GM21717 (cell line): ENCODE data around the gene IGLON5.

ENCODE experiments used
- ATAC-seq: cut with Tn5 transposase; IDR thresholded peaks from one replicate; pipeline ENCODE4 v1.9.1; 2021; ENCODE audit warnings: mild to moderate bottlenecking, moderate library complexity; ENCODE audit not compliant: unreplicated experiment

Gene IGLON5

GRCh38 chr19:51317376-51317775 is 5.9 kb downstream of the IGLON5 start:
- ATAC-seq, result no peak

- no peak for ATAC-seq
These were observed 6.5 kb downstream of the IGLON5 start for GRCh38 chr19:51317968-51318367.

GRCh38 chr19:51318687-51319648 is 7.5 kb downstream of the IGLON5 start:
- no peak for ATAC-seq

GRCh38 chr19:51319649-51320279 is 8.3 kb downstream of the IGLON5 start:
- no peak for ATAC-seq

DNA sequence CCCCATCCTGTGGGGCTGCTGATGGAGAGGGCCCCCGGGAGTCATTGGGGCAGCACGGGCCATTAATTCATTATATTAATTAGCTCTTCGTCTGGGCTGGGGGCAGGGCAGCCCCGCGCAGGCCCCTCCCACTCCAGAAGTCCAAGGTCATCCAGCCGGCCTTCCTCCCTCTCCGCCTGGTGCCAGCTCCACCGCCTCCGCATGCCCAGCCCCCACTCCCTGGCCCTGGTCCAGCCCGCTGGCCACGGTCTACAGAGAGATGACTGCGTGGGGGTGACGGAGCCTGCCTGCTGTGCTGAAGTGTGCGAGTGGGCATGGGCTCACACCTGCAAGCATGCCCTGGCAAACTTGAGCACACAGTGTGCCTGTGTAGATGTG is 8.8 kb downstream of the IGLON5 start:
- no peak for ATAC-seq

DNA sequence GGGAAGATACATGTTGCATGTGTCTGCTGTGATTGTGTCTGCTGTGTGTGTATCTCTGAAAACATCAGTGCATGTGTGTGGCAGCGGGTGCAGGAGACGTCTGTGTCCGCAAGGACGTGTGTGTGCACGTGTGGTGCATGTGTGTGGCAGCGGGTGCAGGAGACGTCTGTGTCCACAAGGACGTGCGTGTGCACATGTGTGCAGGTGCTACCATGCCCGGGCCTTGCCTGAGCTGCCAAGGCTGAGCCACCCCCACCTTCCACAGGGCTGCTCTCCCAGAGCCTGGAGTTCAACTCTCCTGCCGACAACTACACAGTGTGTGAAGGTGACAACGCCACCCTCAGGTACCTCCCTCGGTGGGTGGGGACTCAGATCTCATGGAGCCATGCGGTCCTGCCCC is 10.4 kb downstream of the IGLON5 start:
- no peak for ATAC-seq

GRCh38 chr19:51323481-51324166 is 12.2 kb downstream of the IGLON5 start:
- no peak for ATAC-seq

DNA sequence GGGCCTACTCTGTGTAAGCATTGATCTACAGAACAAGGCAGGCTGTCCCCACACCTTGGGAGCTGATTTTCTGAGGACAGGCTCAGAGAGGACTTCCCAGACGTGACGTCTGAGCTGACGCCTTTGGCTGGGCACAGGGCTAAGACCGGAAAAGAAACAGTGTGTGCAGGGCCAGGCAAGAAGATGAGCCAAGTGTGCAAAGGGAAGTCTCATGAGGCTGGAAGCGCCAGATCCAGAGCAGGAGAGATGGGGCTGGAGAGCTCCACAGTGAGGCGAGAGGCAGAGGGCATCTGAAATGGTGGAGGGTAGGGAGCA is 12.7 kb downstream of the IGLON5 start:
- no peak for ATAC-seq

- ATAC-seq, result no peak
These were observed 13.9 kb downstream of the IGLON5 start for GRCh38 chr19:51325161-51325976.

GRCh38 chr19:51326216-51327065 is 15.0 kb downstream of the IGLON5 start:
- ATAC-seq, result no peak

DNA sequence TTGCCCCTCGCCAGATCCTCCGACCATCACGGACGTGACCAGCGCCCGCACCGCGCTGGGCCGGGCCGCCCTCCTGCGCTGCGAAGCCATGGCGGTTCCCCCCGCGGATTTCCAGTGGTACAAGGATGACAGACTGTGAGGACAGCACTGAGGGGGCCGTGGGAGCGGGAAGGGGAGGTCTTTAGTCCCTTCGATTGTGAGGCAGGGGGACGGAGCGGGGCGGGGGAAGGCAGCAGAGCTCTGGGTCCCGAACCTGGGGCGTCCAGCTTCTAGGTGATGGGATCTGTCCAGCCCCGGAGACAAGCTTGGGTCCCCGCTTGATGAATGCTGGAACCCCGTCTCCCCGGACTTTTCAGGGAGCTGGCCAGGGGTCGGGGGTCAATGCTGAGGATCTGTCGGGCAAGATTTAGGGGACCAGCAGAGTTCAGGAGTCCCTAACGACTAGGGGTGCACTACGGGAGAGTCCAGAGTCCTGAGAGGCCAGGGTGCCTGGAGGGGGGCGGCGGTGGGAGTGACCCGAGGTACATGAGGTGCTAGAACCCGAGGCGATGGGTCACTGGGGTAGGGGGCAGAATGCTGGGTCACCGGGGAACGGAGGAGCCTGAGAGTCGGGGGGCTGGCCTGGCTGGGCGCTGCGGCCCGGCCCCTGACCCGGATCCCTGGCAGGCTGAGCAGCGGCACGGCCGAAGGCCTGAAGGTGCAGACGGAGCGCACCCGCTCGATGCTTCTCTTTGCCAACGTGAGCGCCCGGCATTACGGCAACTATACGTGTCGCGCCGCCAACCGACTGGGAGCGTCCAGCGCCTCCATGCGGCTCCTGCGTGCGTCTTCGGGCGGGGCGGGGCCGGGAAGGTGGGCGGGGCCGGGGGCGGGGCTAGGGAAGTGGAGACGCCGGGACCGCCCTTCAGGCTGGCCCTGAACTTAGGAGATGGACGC is 15.9 kb downstream of the IGLON5 start:
- no peak for ATAC-seq

DNA sequence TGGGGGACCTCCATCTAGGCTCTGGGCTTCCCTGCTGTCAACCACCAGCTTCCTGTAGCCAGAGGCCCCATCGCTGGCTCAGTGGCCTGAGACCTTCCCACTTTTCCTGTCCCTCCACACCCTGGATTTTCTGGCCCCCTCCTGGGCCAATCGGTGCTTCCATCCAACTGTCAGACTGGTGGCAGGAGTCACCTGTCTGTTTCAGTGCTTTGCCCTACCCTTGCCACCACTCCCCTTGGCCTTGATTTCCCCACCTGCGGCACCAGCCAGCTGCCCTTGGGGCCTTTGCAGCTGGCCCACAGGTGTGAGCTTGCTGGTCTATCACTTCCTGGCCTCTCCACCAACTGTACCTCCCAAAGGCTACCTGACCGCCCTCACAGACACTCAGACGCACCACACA is 18.0 kb downstream of the IGLON5 start:
- no peak for ATAC-seq

DNA sequence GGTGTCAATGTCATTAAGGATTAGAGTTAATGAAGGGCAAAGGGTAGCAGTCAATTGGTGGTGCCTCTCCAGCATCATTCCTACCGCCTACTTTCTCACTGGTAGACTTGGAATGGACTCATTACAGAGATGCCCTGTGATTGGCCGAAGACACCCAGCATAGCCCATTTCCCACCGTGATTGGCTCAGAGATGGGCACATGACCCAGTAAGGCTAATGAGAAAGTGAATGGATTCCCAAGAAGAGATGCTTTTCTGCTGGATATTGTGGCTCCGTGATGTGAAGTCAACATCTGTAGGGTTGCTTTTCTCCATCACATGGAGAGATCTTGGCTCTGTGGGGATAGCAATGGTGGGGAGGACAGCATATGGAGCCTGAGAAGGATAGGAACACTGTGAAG is 18.9 kb downstream of the IGLON5 start:
- ATAC-seq, result no peak

- ATAC-seq, result no peak
These were observed 19.7 kb downstream of the IGLON5 start for GRCh38 chr19:51331193-51331592.

DNA sequence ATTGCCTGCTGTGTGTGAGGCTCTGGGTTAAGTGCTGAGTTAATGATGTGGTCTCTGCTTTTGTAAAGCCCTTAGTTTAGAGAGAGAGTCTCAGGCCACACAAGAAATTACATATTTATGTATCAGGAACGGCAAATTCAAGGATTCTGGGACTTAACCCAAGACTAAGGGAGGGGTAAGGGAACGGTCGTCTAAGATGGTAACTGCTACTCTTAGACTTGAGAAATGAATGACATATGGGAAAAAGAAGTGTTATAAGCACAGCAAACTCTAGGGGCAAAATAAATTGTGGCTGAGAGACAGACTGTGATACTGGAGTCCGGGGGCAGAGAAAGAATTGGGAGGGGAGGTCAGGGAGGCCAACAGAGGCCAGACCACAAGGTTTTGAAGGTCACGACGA is 20.3 kb downstream of the IGLON5 start:
- no peak for ATAC-seq

DNA sequence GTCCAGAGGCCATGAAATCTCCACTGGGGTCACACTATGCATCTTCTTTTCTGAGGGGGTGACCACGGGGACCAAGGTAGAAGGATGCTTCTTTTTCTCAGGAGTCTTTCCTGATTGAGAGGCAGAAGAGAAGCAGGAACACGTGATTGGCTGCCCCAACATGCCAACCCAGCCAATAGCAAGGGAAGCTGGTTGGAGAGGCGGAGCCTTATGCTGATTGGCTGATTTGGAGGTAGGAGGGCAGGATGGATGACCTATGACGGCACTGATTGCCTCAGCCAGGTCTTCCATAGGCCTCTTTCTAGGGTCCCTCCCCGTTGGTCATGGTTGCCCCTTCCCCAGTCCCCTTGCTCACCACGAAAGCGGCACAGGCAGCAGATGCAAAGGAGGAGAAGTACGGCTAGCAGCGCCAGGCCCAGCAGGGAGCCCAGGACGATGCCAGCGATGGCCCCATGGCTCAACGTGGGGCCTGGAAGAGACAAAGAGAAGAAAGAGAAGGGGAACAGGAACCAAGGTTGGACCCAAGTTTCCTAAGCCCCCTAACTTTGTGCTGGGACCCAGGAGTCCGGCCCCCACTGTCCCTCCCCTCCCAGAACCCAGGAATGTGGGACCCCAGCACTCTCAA is 22.5 kb downstream of the IGLON5 start:
- ATAC-seq, result no peak

DNA sequence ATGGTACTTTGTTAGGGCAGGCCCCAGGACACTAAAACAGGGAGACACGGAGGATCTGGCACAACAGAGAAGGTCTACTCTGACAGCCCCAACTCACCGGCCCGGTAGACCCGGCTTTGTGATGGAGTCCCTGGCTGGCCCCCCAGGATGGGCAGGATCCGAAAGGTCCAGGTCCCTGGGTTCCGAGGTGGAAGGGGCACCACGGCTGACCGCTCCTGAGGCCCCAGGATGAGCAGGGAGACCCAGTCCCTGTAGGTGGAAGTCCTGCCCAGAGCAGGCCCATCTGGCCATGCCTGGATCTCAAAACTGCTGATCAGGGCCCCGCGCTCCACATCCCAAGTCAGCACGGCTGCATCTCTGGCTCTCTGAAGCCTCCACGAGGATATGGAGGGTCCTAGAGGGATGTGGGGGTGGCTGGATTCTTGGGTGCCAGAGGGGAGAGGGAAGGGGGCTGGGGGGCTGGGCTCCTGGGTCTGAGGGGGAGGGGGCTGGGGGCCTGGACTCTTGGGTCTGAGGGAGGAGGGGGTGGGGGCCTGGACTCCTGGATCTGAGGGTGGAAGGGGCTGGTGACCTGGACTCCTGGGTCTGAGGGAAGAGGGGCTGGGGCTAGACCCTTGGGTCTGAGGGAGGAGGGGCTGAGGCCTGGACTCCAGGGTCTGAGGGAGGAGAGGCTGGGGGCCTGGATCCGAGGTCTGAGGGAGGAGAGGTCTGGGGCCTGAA is 25.9 kb downstream of the IGLON5 start:
- no peak for ATAC-seq
